NCI-H2171 (cell line): ENCODE measurements around the gene CLTB.
"Not testable (repeated sequence)": the region's sequence is repeated elsewhere in the genome, so short reads cannot be mapped to it uniquely, and the experiment has no call there.

Experiments
- DNase-seq: peaks from one replicate; lab custom pipeline; 2025; lab: John Stamatoyannopoulos, UW

The CLTB gene, protein sequence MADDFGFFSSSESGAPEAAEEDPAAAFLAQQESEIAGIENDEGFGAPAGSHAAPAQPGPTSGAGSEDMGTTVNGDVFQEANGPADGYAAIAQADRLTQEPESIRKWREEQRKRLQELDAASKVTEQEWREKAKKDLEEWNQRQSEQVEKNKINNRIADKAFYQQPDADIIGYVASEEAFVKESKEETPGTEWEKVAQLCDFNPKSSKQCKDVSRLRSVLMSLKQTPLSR

DNA sequence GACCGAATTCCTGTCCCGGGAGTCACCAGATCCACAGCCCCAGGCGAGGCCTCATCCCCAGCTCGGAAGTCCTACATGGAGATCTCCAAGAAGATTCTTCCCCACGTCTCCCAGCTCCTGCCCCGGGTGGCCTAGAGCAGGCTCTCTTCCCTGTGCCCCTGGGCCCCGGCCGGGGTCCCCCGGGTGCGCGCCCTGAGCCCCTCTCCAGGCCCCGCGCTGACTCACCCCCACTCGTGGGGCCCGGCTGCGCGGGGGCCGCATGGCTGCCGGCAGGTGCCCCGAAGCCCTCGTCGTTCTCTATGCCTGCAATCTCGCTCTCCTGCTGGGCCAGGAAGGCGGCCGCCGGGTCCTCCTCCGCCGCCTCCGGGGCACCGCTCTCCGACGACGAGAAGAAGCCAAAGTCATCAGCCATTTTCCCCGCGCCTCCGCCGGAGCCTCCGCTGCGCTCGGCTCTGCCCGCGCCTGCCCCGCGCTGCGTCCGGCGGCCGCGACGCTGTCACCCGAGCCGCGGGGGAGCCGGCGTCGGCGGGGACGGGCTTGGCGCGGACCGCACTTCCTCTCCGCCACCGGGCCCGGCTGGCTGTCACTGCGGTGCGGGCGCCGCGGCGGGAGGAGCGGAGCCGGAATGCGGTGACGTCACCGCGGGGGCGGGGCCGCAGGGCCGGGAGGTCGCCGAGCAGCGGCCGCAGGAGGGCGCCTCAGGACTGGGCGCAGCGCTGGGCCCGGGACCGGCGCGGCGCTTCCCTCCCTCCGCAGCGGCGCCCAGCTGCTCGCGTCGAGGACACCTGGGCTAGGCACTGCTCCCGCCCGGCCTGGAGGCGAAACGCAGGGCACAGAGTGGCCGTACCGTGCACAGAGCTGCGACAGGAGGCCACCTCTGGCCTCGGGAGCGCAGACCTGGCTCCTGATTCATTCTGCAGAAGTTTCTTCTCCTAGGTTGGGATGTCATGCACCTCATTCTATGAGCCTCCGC lies at the start of gene CLTB:
Gene CLTB, minus strand, starts transcription at position 588 of the 973 bp plus-strand sequence. Its CDS starts 176 bp downstream, at position 412.
- DNase-seq = peak; percentile 55

DNA sequence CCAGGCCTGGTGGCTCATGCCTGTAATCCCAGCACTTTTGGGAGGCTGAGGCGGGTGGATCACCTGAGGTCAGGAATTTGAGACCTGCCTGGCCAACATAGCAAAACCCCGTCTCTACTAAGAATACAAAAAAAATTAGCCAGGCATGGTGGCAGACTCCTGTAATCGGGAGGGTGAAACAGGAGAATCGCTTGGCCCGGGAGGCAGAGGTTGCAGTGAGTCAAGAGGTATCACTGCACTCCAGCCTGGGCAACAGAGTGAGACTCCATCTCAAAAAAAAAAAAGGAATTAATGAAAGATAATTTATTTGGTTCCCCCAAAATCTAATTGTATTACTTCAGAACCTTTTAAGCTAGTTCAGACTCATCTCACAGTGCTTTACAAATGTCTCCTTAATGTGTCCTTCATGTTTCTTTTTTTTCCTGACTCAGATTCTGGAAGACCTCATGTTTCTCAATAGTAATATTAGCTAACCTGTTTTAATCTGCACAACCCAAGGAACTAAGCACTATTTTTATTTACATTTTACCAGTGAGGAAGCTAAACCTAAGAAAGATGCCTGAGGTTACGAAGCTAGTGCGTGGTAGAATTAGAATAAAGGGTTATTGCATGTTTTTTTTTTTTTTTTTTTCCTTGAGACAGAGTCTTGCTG lies 46.9 kb upstream of the CLTB start:
- no peak for DNase-seq

DNA sequence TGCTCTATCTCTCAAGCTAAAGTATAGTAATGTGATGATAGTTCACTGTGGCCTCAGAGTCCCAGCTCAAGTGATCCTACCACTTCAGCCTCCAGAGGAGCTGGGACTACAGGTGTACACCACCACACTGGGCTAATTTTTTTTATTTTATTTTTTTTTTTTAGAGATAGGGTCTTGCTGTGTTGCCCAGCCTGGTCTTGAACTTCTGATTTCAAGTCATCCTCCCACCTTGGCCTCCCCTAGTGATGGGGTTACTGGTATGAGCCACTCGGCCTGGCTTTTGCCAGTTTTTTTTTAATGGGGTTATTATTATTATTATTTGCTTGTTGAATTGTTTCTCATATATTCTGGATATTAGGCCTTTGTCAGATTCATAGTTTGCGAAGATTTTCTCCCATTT lies 45.0 kb upstream of the CLTB start:
- no peak for DNase-seq

DNA sequence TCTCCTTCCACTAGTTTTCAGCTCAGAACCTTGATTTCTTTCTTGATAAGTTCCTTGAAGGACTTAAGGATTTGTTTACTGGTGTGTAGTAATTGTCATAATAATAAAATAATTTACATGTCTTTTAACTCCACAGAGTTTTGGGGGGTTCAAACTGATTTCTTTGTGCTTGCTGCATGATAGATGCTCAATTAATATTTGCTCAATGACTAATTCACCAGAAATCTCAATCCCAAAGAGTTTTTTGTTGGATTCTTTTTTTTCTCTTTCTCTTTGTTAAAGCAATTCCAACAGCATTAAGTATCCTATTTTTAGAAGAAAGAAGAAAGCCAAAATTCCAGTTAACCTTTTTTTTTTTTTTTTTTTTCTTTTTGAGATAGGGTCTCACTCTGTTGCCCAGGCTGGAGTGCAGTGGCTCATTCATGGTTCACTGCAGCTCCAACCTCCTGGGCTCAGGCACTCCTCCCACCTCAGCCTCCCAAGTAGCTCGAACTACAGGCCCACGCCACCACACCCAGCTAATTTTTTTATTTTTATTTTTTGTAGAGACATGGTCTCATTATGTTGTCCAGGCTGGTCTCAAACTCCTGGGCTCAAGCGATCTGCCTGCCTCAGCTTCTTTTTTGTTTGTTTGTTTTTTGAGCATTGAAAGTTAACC lies 42.7 kb upstream of the CLTB start:
- no peak for DNase-seq

GRCh38 chr5:176454724-176455394 lies 38.5 kb upstream of the CLTB start:
- DNase-seq = no peak

- no peak for DNase-seq
Measured at GRCh38 chr5:176450077-176450476, 33.7 kb upstream of the CLTB start.

DNA sequence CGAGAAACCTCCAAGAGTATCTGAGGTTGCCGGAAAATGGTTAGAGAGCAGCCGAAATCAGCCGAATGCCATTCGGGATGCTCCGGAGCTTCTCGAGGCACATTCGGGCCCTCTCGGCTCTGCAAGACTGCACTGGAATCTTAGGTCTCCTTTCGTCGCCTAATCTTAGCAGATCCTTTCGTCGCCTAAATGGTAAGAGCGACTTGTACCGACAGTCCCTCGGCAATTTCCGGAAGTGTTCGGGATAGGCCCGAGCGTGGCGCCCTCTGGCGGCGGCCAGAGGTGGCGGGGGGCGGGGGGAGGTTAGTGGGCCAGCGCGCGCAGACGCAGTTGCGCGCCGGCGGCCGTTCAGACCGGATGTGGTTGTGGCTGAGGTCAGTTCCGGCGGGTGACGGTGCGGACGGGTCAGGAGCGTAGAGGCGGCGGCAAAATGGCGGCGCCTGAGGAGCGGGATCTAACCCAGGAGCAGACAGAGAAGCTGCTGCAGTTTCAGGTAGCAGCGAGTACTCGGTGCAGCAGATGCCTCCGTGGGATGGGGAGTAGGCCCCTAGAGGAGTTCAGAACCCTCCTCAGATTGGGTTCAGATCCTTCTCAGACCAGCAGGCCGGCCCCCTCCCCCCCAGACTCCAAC lies 31.8 kb upstream of the CLTB start, which contains the start of gene FAF2:
Gene FAF2, plus strand, starts transcription at position 408 of the 631 bp plus-strand sequence. Its CDS starts 23 bp downstream, at position 431.
- peak; percentile 81 for DNase-seq

DNA sequence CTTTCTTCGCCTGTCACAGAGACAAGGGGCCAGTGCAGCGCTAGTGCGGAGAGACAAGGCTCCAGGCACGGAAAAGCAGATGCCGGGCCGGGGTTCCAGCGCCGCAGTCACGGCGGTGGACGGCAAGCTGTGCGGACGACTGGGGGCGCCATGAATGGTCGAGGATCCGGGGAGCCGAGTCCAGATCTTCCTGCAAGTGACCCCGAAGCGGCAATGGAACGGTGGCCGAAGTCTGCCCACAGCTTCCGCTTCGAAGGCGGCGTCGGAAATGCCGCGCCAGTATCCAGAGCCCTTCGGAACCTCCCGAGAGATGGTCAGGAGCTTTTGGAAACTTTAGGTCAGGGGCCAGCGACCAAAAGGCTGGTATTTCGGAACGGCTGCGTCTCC lies 31.2 kb upstream of the CLTB start:
- DNase-seq = no peak

DNA sequence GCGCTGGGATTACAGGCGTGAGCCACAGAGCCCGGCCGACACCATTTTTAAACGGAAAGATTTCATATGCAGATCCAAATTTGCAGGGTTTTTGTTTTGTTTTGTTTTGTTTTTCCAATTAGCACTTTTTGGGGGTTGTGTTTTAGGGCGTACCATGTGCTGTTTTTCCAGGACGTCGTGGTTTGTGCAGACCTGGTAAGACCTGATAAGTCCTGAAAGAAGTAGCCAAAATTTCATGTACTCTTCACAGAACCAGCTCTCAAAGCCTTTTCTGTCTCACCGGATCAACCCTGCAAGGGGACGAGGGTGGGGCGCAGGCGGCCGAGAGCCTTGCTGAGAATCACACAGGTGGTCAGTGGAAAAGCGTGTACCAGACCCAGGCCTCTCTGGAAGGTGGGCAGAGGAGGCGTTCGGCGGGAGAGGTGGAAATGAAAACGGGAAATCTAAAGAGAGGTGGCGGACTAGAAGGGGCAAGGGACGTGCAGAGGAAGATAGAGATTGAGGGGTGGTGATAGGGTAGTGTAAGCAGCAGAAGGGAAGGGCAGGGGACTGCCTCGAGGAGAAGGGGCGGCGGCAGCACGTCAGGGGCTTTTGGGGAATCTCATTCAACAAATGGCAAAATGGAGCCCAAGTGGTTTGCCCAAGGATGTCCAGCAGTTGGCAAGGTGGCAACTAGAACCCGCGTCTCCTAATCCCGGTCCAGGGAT lies 30.7 kb upstream of the CLTB start:
- peak; percentile 1 for DNase-seq

GRCh38 chr5:176446028-176446665 lies 29.8 kb upstream of the CLTB start:
- DNase-seq = no peak

GRCh38 chr5:176444742-176445141 lies 28.4 kb upstream of the CLTB start:
- no peak for DNase-seq

DNA sequence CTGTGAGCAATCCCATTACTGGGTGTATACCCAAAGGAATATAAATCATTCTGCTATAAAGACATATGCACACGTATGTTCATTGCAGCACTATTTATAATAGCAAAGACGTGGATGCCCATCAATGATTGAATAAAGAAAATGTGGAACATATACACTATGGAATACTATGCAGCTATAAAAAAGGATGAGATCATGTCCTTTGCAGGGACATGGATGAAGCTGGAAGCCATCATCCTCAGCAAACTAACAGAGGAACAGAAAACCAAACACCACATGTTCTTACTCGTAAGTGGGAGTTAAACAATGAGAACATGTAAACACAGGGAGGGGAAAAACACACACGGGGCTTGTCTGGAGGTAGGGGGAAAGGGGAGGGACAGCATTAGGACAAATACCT lies 26.6 kb upstream of the CLTB start:
- not testable (repeated sequence) for DNase-seq

DNA sequence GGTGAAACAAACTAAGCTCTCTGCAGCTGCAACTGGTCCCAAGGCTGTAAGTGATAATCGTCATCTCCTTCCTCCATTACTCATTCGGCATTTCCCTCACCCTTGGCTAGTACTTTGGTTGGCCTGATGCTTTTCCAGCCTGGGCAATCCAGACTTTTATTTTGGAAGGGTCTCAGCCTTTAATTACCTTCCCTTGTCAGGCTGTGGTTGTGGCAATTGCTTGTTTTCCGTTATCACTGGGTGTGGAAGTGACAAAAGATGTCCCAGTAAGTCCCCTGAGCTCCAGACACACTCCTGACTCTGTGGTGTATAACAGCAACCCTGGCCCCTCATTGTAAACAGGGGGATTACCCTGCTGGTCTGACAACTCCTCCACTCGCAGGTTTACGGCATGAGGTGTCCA lies 25.6 kb upstream of the CLTB start:
- DNase-seq = no peak

DNA sequence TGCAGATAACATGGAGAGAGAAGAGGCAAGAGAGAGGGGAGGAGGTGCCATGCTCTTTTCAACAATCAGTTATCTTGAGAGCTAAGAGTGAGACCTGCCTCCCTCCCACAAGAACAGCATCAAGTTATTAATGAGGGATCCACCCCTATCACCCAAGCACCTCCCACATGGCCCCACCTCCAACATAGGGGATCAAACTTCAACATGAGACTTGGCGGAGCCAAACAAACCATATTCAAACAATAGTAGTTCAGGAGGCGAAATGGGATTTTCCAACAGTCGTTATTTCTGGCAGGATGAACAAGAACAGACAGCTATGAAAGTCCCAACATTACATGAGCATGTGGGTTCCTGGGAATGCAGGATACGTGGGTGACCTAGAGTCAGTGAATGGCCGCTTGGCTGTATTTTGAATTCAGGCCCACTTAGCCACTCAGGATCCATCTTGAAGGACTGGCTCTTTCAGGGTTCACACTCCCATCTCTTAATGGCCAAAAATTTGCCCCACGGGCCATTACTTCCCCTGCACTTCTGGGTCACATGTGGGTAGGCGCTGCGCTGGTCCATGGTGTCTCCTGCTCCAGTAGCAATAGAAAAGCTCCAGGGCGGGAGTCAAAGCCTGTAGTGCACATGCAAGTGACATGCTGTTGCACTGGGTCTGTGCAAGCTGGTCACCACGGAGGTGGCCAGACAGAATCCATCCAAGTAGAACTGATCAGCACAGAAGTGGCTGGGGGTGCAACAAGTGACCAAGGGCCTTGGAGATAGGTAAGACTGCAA lies 24.8 kb upstream of the CLTB start:
- no peak for DNase-seq

DNA sequence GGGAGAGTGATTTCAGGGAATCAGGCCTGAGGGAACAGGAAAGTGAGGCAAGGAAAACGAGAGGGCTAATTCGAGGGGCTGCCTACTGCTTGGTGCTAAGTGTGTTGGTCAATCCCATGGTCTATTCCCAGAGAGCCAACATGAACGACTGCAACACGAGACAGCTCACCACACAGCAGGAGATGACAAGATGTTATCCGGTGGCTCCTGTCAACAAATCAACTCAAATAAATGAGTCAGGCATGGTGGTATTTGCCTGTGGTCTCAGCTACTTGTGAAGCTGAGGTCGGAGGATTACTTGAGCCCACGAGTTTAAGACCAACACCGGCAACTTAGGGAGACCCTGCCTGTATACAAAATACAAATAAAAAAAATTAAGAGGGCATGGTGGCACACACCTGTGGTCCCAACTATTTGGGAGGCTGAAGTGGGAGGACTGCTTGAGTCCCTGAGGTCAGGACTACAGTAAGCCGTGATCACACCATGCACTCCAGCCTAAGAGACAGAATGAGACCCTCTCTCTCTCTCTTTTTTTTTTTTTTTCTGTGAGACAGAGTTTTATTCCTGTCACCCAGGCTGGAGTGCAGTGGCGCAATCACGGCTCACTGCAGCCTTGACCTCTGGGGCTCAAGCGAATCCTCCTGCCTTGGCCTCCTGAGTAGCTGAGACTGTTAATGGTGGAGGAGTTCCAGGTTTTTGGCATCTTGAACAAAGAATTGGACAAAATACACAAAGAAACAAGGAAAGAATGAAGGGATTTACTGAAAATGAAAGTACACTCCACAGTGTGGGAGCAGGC lies 22.8 kb upstream of the CLTB start:
- no peak for DNase-seq

GRCh38 chr5:176436656-176437055 lies 20.3 kb upstream of the CLTB start:
- no peak for DNase-seq

GRCh38 chr5:176432707-176433106 lies 16.4 kb upstream of the CLTB start:
- no peak for DNase-seq

DNA sequence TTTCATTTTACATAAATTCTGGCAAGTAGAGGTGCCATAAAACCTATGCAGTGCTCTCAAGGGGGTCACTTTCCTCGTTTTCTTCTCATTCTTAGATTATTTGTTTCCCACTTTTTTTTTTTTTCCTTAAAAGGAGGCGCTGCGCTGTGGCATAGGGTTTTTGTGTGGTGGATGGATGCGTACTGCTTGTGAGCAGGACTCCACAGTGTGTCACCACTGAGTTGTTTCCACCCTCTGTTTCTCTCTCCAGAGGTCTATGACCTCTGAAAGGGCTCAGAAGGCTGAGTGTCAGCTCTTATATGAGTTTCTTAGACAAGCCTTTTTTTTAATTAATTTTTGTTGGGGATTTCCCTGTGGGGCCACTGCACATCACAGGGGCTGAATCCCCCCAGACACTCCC lies 13.6 kb upstream of the CLTB start:
- no peak for DNase-seq
